ENCODE measurements around the gene MFAP4.

Gene MFAP4

DNA sequence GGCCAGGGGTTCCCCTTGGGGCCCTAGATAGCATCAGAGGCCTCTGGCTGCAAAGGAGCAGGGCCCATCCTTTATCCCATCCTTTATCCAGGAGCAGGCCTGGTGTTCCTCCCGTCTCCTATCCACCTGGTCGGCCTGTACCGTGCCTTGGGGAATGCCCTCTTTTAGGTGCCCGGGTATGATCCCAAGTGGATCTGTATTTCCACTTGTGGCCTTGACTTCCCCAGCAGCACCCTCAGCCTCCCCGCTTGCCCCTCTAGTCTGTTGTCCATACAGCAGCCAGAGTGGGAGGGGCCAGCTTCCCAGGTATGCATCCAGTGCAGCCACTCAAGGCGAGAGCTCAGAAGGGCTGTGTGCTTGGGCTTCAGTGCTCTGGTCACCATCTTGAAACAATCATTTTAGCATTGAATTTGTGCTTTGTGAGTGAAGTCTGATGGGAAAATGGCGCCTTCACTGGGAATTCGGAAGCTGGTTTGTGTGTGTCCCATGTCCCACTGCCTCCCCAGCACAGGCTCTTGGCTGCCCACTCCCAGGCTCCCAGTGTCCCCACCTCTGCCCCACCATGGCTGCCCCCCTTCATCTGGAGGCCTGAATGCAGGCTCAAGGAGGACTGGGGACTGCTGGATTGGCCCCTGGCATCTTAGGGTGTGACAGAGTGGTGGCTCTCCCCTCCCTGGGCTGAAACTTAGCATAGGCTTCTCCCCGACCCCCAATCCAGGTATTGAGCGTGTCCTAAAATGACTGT lies 20.8 kb upstream of the MFAP4 start:
- H3K4me1 ChIP-seq (ENCODE audit: insufficient read depth, poor library complexity, severe bottlenecking), result peaks cover 7% of the 10 kb centered on the region
- H3K9me3 ChIP-seq (ENCODE audit: severe bottlenecking), result no peaks in the 10 kb centered on the region
- ATAC-seq (ENCODE audit: low read depth) (no peak), DNase-seq (ENCODE audit: low spot score) (no peak)
- no peaks in the 10 kb centered on the region for H3K27me3 ChIP-seq (ENCODE audit: insufficient read depth, poor library complexity, severe bottlenecking)
- no peaks in the 10 kb centered on the region for H3K36me3 ChIP-seq (ENCODE audit: low read depth)
- no peak overlapping the region for H3K4me3 ChIP-seq (ENCODE audit: severe bottlenecking)
- H3K27ac ChIP-seq (ENCODE audit: poor library complexity, severe bottlenecking), result no peak overlapping the region
- TF ChIP-seq, protein P1, sequence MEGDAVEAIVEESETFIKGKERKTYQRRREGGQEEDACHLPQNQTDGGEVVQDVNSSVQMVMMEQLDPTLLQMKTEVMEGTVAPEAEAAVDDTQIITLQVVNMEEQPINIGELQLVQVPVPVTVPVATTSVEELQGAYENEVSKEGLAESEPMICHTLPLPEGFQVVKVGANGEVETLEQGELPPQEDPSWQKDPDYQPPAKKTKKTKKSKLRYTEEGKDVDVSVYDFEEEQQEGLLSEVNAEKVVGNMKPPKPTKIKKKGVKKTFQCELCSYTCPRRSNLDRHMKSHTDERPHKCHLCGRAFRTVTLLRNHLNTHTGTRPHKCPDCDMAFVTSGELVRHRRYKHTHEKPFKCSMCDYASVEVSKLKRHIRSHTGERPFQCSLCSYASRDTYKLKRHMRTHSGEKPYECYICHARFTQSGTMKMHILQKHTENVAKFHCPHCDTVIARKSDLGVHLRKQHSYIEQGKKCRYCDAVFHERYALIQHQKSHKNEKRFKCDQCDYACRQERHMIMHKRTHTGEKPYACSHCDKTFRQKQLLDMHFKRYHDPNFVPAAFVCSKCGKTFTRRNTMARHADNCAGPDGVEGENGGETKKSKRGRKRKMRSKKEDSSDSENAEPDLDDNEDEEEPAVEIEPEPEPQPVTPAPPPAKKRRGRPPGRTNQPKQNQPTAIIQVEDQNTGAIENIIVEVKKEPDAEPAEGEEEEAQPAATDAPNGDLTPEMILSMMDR (IDR thresholded peaks at IDR 0.05; ENCODE audit: poor library complexity, severe bottlenecking), result no peak

DNA sequence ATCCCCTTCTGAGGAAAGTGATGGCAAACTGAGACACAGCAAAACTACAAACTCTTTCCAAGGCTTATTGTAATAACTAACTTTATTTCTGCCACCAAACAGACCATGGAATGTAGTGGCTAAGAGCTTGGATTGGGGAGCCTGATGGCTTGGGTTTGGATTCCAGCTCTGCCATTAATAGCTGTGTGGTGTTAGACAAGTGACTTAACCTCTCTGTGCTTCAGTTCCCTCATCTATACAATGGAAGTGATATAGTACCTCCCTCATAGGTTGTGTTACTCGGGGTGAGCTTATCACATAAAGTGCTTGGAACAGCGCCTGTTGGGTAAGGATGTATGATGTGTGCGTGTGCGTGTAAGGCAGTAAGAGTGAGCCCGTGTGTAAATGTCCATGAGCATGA lies 18.1 kb upstream of the MFAP4 start:
- DNase-seq (ENCODE audit: low spot score) (no peak), ATAC-seq (ENCODE audit: low read depth) (no peak)
- Histone ChIP-seq H3K27me3 (ENCODE audit: insufficient read depth, poor library complexity, severe bottlenecking) (no peaks in the 10 kb centered on the region), H3K36me3 (ENCODE audit: low read depth) (no peaks in the 10 kb centered on the region), H3K9me3 (ENCODE audit: severe bottlenecking) (no peaks in the 10 kb centered on the region), H3K4me1 (ENCODE audit: insufficient read depth, poor library complexity, severe bottlenecking) (peaks cover 7% of the 10 kb centered on the region), H3K4me3 (ENCODE audit: severe bottlenecking) (no peak overlapping the region), H3K27ac (ENCODE audit: poor library complexity, severe bottlenecking) (no peak overlapping the region)
- TF ChIP-seq, protein P1 (IDR thresholded peaks at IDR 0.05; ENCODE audit: poor library complexity, severe bottlenecking), result no peak

DNA sequence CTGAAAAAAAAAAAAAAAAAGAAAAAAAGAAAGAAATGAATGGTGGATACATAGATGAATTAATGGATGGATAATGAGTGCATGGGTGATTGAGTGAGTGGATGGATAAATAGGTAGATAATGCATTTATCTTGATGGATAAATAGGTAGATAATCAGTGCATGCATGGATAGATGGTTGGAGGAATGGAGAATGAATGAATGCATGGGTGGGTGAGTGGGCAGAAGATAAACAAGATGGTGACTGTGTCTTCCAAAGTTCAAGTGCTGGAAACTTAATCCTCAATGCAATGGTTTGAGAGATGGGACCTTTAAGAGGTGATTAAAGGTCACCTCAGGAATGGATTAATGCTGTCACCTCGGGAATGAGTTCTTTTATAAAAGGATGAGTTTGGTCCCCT lies 17.3 kb upstream of the MFAP4 start:
- ATAC-seq (ENCODE audit: low read depth), result no peak
- Histone ChIP-seq H3K4me1 (ENCODE audit: insufficient read depth, poor library complexity, severe bottlenecking) (peaks cover under 1% of the 10 kb centered on the region), H3K36me3 (ENCODE audit: low read depth) (no peaks in the 10 kb centered on the region), H3K27ac (ENCODE audit: poor library complexity, severe bottlenecking) (no peak overlapping the region), H3K27me3 (ENCODE audit: insufficient read depth, poor library complexity, severe bottlenecking) (no peaks in the 10 kb centered on the region), H3K4me3 (ENCODE audit: severe bottlenecking) (no peak overlapping the region), H3K9me3 (ENCODE audit: severe bottlenecking) (no peaks in the 10 kb centered on the region)
- TF ChIP-seq, protein P1 (IDR thresholded peaks at IDR 0.05; ENCODE audit: poor library complexity, severe bottlenecking), result no peak
- DNase-seq (ENCODE audit: low spot score), result no peak

DNA sequence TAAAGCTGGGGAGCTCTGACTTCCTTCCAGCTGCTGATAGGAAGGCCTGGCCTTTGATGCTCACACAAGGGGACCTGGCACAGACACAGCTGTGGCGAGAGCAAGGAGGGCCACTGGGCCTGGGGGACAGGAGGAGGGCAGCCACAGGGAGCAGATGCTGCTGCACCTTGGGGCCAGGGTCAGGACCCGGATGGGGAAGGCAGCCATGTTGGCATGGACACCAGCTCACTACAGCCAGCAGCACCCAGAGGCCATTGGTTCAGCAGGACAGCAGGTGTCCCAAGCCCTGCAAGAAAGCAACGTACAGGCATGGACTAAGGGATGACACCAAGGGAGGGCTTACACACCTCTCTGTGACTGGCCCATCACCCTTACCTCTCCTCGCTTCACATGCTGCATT lies 16.0 kb upstream of the MFAP4 start:
- Histone ChIP-seq H3K4me1 (ENCODE audit: insufficient read depth, poor library complexity, severe bottlenecking) (peaks cover 7% of the 10 kb centered on the region), H3K4me3 (ENCODE audit: severe bottlenecking) (no peak overlapping the region), H3K27me3 (ENCODE audit: insufficient read depth, poor library complexity, severe bottlenecking) (no peaks in the 10 kb centered on the region), H3K27ac (ENCODE audit: poor library complexity, severe bottlenecking) (no peak overlapping the region), H3K36me3 (ENCODE audit: low read depth) (no peaks in the 10 kb centered on the region), H3K9me3 (ENCODE audit: severe bottlenecking) (no peaks in the 10 kb centered on the region)
- DNase-seq (ENCODE audit: low spot score) (no peak), ATAC-seq (ENCODE audit: low read depth) (no peak)
- TF ChIP-seq, protein P1 (IDR thresholded peaks at IDR 0.05; ENCODE audit: poor library complexity, severe bottlenecking), result no peak

DNA sequence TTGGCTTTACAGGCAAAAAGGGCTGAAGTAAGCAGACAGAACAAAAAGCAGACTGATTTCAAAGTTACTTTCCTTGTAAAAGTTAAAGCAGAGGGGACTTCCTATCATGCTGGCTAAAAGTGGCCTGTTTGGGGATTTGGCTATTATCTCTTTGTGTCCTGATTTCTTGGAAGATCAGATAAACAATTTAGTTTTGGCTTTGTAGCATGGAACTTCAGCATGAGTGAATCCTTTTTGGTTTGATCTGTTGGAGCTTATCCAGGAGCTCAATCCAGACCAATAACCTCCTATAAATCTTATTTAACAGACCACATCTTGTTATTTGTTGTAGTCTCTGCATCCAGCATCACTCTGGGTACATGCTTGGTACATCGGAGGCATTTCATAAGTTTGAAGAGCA lies 15.2 kb upstream of the MFAP4 start:
- Histone ChIP-seq H3K36me3 (ENCODE audit: low read depth) (no peaks in the 10 kb centered on the region), H3K27ac (ENCODE audit: poor library complexity, severe bottlenecking) (no peak overlapping the region), H3K9me3 (ENCODE audit: severe bottlenecking) (no peaks in the 10 kb centered on the region), H3K4me1 (ENCODE audit: insufficient read depth, poor library complexity, severe bottlenecking) (peaks cover 10% of the 10 kb centered on the region), H3K27me3 (ENCODE audit: insufficient read depth, poor library complexity, severe bottlenecking) (no peaks in the 10 kb centered on the region), H3K4me3 (ENCODE audit: severe bottlenecking) (no peak overlapping the region)
- no peak for DNase-seq (ENCODE audit: low spot score)
- ATAC-seq (ENCODE audit: low read depth), result no peak
- TF ChIP-seq, protein P1 (IDR thresholded peaks at IDR 0.05; ENCODE audit: poor library complexity, severe bottlenecking), result no peak

Measured in RWPE2 (cell line).